Measurements from ENCODE around the gene AGAP1. TPM values are rescaled to one million over a fixed set of nuclear protein-coding genes. Genes with fewer than 3 reads are reported as not detected.

AGAP1 gene
- total RNA-seq, 1 experiment from 2014 or later: 25.8 TPM

DNA sequence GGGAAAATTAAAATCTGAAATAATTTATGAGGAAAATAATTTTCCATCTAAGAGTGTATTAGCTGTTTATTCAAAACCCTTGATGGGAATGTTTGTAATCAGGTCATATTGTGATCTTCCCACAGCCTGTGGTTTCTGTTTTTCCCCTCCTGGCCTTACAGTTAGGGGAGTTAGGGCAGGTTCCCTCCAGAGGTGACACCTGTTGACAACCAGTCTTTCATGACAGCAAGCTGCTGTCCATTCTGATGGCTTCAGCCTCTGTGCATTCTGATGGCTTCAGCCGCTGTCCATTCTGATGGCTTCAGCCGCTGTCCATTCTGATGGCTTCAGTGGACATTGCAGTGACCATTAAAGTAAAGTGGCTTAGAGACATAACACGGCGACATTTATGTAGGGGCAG, 346.1 kb downstream of the AGAP1 start:
- Histone ChIP-seq H4K8ac (replicated peaks; ENCODE audit: insufficient read length, low read depth, low read length) (no peak overlapping the region), H3K27me3 (ENCODE audit: insufficient read depth, low read length) (no peaks in the 10 kb centered on the region), H2BK15ac (ENCODE audit: low read depth, low read length) (no peak overlapping the region), H2BK12ac (ENCODE audit: insufficient read length, low read depth, low read length) (no peak overlapping the region), H3K79me2 (ENCODE audit: insufficient read depth, low read length) (no peaks in the 10 kb centered on the region; the same call in 1 of the 2 replicates), H4K91ac (ENCODE audit: insufficient read length, low read depth, low read length) (no peak overlapping the region), H2BK5ac (ENCODE audit: insufficient read length, low read length) (no peak overlapping the region), H3K9me3 (ENCODE audit: control insufficient read depth, low read depth, low read length) (no peaks in the 10 kb centered on the region), H4K5ac (ENCODE audit: insufficient read length, low read depth, low read length) (no peak overlapping the region), H3K18ac (ENCODE audit: insufficient read length, low read depth, low read length) (no peak overlapping the region), H3K23ac (ENCODE audit: insufficient read length, low read depth, low read length) (no peak overlapping the region), H3K9ac (ENCODE audit: extremely low read depth, insufficient read length, low read length) (no peak overlapping the region), H3K27ac (ENCODE audit: insufficient read length, low read depth, low read length) (no peak overlapping the region), H3K14ac (ENCODE audit: insufficient read depth, low read length) (no peak overlapping the region), H3K4me1 (ENCODE audit: insufficient read depth, low read length) (no peaks in the 10 kb centered on the region), H3K79me1 (ENCODE audit: insufficient read depth, low read depth, low read length, poor library complexity, severe bottlenecking) (no peaks in the 10 kb centered on the region), H3K56ac (ENCODE audit: insufficient read length, low read depth, low read length) (no peak overlapping the region), H3T11ph (ENCODE audit: low read length) (no peak overlapping the region), H2BK120ac (ENCODE audit: low read depth, low read length, poor library complexity, severe bottlenecking) (no peak overlapping the region), H3K4me2 (ENCODE audit: insufficient read depth, insufficient read length, low read length) (no peak overlapping the region), H3K23me2 (ENCODE audit: insufficient read length, low read depth, low read length, poor library complexity, severe bottlenecking) (no peaks in the 10 kb centered on the region), H2AFZ (ENCODE audit: low read length) (no peak overlapping the region), H2BK20ac (ENCODE audit: low read depth, low read length, poor library complexity, severe bottlenecking) (no peak overlapping the region), H4K20me1 (ENCODE audit: control insufficient read depth, insufficient read depth, insufficient read length) (no peaks in the 10 kb centered on the region), H3K4ac (ENCODE audit: low read depth, low read length) (no peak overlapping the region), H2AK5ac (ENCODE audit: insufficient read length, low read length) (no peak overlapping the region)
- DNase-seq: no peak
- peaks cover 11 to 18% of the 10 kb centered on the region in 2 experiments for H3K4me1 Mint-ChIP-seq
- H3K27ac Mint-ChIP-seq: no peak overlapping the region
- no CpG with 5 or more reads among the region's 4 CpGs for WGBS (ENCODE audit: extremely low coverage, insufficient read length, low lambda C conversion rate)
- no peak overlapping the region for H3K4me3 Mint-ChIP-seq
- H3K36me3 Mint-ChIP-seq (ENCODE audit: insufficient read depth in 1 of 3, low read depth in 3 of 3): 0 out of 7 replicates have a peak, but pooled peaks cover 0 to 2% (median 0%) of the 10 kb centered on the region in 3 experiments
- no peaks in the 10 kb centered on the region for H3K9me3 Mint-ChIP-seq
- TF ChIP-seq, protein P1, sequence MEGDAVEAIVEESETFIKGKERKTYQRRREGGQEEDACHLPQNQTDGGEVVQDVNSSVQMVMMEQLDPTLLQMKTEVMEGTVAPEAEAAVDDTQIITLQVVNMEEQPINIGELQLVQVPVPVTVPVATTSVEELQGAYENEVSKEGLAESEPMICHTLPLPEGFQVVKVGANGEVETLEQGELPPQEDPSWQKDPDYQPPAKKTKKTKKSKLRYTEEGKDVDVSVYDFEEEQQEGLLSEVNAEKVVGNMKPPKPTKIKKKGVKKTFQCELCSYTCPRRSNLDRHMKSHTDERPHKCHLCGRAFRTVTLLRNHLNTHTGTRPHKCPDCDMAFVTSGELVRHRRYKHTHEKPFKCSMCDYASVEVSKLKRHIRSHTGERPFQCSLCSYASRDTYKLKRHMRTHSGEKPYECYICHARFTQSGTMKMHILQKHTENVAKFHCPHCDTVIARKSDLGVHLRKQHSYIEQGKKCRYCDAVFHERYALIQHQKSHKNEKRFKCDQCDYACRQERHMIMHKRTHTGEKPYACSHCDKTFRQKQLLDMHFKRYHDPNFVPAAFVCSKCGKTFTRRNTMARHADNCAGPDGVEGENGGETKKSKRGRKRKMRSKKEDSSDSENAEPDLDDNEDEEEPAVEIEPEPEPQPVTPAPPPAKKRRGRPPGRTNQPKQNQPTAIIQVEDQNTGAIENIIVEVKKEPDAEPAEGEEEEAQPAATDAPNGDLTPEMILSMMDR (conservative IDR thresholded peaks at IDR 0.05): no peak
- H3K27me3 Mint-ChIP-seq (ENCODE audit: low read depth): no peaks in the 10 kb centered on the region

Data from H9 (cell line).